Measurements from ENCODE around the gene ZMIZ1. TPM values are rescaled to one million over a fixed set of nuclear protein-coding genes. Genes with fewer than 3 reads are reported as not detected.
A peak's percentile ranks its signal among the peaks of the same experiment; 100 is the strongest.

Gene ZMIZ1
- total RNA-seq, 4 donors from 2014 or later = 18.7 to 188 (median 36.7) TPM

DNA sequence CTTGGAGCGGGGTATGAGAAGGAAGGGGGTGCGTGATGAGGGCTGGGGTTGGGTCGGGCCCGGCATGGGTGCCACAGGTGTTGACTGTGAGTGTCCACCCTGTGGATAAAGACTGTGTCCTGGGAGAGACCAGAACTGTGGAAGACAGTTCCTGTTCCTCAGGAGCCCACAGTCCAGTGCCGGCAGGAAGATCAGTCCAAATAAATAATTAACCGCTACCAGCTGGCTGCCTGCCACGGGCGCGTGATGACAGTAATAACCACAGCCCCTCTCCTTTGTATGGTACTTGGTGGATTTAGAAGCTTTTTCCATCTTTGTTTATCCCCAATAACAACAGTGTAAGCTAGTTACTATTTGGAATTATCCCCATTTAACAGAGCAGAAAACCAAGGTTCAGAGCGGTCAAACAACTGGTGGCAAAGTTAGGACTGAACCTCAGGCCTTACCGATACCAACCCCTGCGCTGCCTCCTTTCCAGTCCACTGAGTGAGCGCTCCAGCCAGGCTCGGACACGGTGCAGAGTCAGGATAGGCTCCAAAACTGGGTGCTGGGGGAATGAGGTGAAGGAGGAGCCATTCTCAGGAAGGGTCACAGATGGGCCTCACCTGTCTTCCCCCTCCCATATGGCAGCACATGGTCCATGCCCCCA, 5.1 kb downstream of the ZMIZ1 start:
- peak in 1 of 2 donors; percentile 66 for DNase-seq
- Histone ChIP-seq H3K4me1 (peaks cover 18 to 53% of the 10 kb centered on the region in 2 donors), H3K9me3 (no peaks in the 10 kb centered on the region), H3K27ac (peak overlapping the region; percentile 94 to 96), H3K36me3 (no peaks in the 10 kb centered on the region), H3K27me3 (no peaks in the 10 kb centered on the region), H3K4me3 (peak overlapping the region in 1 of 2 donors; percentile 10)
- TF ChIP-seq POLR2A (IDR thresholded peaks at IDR 0.05) = no peak
- TF ChIP-seq, protein P1, sequence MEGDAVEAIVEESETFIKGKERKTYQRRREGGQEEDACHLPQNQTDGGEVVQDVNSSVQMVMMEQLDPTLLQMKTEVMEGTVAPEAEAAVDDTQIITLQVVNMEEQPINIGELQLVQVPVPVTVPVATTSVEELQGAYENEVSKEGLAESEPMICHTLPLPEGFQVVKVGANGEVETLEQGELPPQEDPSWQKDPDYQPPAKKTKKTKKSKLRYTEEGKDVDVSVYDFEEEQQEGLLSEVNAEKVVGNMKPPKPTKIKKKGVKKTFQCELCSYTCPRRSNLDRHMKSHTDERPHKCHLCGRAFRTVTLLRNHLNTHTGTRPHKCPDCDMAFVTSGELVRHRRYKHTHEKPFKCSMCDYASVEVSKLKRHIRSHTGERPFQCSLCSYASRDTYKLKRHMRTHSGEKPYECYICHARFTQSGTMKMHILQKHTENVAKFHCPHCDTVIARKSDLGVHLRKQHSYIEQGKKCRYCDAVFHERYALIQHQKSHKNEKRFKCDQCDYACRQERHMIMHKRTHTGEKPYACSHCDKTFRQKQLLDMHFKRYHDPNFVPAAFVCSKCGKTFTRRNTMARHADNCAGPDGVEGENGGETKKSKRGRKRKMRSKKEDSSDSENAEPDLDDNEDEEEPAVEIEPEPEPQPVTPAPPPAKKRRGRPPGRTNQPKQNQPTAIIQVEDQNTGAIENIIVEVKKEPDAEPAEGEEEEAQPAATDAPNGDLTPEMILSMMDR (IDR thresholded peaks at IDR 0.05) = no peak
- intact Hi-C loops (cut with DNase I; ENCODE audit: low total_unique reads) = loop anchor here (5.0 kb wide), 1 partner anchor 113 kb away; no protein-coding TSS in a partner anchor

DNA sequence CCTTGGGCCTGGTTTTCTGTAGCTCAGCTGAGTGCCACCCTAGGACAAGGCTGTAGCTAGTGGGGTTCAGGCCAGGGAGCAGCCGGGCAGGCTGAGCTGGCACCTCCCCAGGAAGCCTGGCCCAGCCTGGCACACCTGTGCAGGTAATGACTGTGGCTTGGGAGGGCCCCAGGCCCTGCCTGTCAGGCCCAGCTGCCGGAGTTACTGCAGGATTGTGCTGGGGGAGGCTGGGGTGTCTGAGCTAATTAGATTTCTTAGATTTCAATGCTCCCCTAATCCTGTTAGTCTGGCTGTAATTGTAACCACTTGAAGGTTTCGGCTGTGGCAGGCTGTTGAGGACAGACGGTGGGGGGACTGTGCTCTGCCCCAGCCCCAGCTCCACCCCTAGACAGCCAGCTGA, 6.0 kb downstream of the ZMIZ1 start:
- no peak for DNase-seq
- intact Hi-C loops (cut with DNase I; ENCODE audit: low total_unique reads) = loop anchor here (5.0 kb wide), 1 partner anchor 113 kb away; no protein-coding TSS in a partner anchor
- peak overlapping the region; percentile 94 to 96 for H3K27ac ChIP-seq

DNA sequence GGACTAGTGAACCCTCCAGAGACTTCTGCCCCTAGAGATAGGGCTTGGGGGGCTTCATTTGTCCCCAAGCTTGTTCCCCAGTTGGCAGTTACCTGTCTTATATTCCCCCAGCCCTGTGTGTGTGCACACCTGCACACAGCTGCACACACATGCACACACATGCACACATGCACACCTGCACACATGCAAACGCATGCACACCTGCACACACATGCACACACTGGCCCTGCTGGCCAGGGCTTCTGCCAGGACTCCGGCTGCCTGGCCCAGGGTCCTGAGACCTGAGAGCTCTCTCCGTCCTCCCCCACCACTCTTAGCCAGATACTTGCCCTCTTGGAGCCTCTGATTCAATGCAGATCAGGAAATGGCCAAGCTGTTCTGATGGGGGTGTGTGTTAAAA, 6.7 kb downstream of the ZMIZ1 start:
- Histone ChIP-seq H3K36me3 (no peaks in the 10 kb centered on the region), H3K27me3 (no peaks in the 10 kb centered on the region), H3K4me3 (no peak overlapping the region), H3K9me3 (no peaks in the 10 kb centered on the region), H3K27ac (peak overlapping the region; percentile 32 to 96), H3K4me1 (peaks cover 22 to 67% of the 10 kb centered on the region in 2 donors)
- TF ChIP-seq POLR2A (IDR thresholded peaks at IDR 0.05) = no peak
- DNase-seq = no peak
- intact Hi-C loops (cut with DNase I; ENCODE audit: low total_unique reads) = no loop called here

More for the DNA sequence above, 6.0 kb downstream of the ZMIZ1 start:
- H3K36me3 ChIP-seq = no peaks in the 10 kb centered on the region
- H3K9me3 ChIP-seq = no peaks in the 10 kb centered on the region
- H3K4me1 ChIP-seq = peaks cover 22 to 61% of the 10 kb centered on the region in 2 donors
- H3K27me3 ChIP-seq = no peaks in the 10 kb centered on the region
- no peak for TF ChIP-seq POLR2A (IDR thresholded peaks at IDR 0.05)
- TF ChIP-seq, protein P1 (IDR thresholded peaks at IDR 0.05) = no peak
- H3K4me3 ChIP-seq = no peak overlapping the region

DNA sequence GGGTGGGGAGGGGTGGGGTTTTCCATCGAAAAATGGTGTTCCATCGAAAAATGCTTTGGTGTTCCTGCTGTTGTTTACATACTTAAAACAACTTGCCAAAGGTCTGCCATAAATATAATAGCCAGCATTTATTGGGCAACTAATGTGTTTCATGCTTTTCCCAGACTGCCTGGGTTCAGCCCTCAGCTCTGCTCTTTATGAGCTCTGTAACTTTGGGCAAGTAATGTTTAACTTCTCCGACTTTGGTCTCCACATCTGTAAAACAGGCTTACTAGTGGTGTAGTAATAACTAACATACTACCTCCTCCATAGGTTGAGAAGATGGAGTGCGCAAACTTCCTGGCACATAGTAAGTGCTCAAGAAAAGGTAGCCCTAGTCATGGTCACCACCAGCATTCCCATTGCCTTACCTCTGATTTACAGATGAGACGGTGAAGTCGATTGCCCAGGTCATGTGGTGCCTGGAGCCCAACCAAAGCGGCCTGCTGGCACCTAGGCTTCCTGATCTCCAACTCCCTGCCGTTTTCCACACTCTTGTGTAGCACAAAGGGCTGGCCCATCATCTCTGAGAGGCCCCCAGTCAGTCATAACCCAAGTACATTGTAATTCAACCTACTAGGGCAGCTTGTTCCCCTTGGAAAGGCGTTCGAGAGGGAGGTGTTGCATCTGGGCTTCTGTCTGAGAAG, 8.9 kb downstream of the ZMIZ1 start:
- no peak for DNase-seq
- intact Hi-C loops (cut with DNase I; ENCODE audit: low total_unique reads) = no loop called here

DNA sequence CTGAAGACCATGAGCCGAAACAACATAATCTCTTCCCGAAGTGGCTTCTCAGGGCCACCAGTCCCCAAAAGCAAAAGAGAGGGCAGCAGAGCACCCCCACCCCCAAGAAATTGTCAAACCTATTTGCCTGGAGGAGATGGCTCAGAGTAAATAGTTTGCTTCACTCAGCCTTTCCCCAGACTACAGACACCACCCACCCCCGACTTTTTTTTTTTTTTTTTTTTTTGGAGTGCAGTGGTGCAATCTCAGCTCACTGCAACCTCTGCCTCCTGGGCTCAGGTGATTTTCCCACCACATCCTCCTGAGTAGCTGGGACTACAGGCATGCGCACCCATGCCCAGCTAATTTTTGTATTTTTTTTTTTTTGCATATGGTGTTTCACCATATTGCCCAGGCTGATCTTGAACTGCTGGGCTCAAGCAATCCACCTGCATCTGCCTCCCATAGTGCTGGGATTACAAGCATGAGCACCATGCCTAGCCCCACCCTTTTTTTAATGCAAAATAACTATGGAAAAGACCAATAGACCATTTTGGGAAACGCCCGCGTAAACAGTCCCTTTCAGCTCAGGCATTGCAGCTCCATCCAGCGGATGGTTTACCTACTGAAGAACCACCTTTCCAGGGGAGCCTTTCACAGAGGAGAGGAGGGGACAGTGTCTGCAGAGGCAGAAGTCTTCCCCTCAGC, 9.7 kb downstream of the ZMIZ1 start:
- Histone ChIP-seq H3K27me3 (no peaks in the 10 kb centered on the region), H3K27ac (peak overlapping the region; percentile 74 to 77), H3K4me1 (peaks cover 29 to 76% of the 10 kb centered on the region in 2 donors), H3K4me3 (no peak overlapping the region), H3K9me3 (no peaks in the 10 kb centered on the region), H3K36me3 (no peaks in the 10 kb centered on the region)
- TF ChIP-seq, protein P1 (IDR thresholded peaks at IDR 0.05) = no peak
- TF ChIP-seq POLR2A (IDR thresholded peaks at IDR 0.05) = no peak
- DNase-seq = no peak
- intact Hi-C loops (cut with DNase I; ENCODE audit: low total_unique reads) = no loop called here

More for the DNA sequence above, 8.9 kb downstream of the ZMIZ1 start:
- Histone ChIP-seq H3K27ac (peak overlapping the region; percentile 36 to 56), H3K4me3 (no peak overlapping the region), H3K27me3 (no peaks in the 10 kb centered on the region), H3K9me3 (no peaks in the 10 kb centered on the region), H3K36me3 (no peaks in the 10 kb centered on the region), H3K4me1 (peaks cover 33 to 77% of the 10 kb centered on the region in 2 donors)
- no peak for TF ChIP-seq POLR2A (IDR thresholded peaks at IDR 0.05)

DNA sequence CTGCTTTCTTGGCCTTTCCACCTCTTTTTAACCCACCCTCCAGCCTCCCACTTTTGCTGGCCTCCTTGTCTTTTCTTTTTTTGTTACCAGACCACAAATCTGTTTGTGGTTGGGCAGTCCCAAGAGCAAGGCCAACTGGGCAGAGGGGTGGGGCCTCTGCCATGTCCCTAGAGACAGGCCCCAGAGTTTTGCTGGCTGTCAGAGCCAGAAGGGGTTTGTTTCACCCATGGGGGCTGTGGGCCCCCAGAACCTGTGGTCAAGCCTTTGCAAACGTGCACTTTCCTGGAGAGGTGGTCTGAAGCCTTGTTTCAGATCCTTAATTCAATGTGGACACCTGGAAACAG, 10.3 kb downstream of the ZMIZ1 start:
- Histone ChIP-seq H3K9me3 (no peaks in the 10 kb centered on the region), H3K4me1 (peaks cover 29 to 74% of the 10 kb centered on the region in 2 donors)
- intact Hi-C loops (cut with DNase I; ENCODE audit: low total_unique reads) = no loop called here

More for the DNA sequence above, 10.3 kb downstream of the ZMIZ1 start:
- H3K4me3 ChIP-seq = no peak overlapping the region
- H3K27me3 ChIP-seq = no peaks in the 10 kb centered on the region
- H3K36me3 ChIP-seq = no peaks in the 10 kb centered on the region
- peak overlapping the region; percentile 74 to 77 for H3K27ac ChIP-seq
- TF ChIP-seq POLR2A (IDR thresholded peaks at IDR 0.05) = no peak
- TF ChIP-seq, protein P1 (IDR thresholded peaks at IDR 0.05) = no peak
- no peak for DNase-seq
